Measurements from ENCODE around the gene PCBP3.
A peak's percentile ranks its signal among the peaks of the same experiment; 100 is the strongest.
"Not testable (repeated sequence)": the region's sequence is repeated elsewhere in the genome, so short reads cannot be mapped to it uniquely, and the experiment has no call there.

The PCBP3 gene

GRCh38 chr21:45883090-45883489, 239.6 kb downstream of the PCBP3 start:
- no peak for DNase-seq

DNA sequence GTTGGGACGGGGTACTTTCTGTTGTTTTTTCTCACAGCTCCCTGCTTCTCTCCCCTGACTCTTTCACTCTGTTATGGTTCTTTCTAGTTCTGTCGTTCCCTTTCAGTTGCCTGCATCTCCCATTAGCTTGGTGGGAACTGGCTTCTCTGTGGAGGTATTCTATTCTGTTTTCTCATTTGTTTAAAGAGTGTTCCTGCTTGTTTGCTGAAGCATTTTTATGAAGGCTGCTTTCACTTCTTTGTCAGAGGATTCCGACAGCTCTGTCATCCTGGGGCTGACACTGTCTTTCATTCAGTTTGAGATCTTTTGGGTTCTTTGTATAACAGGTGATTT, 242.0 kb downstream of the PCBP3 start:
- DNase-seq: no peak

- peak; percentile 48 for DNase-seq
Observed at GRCh38 chr21:45885930-45886601, 242.5 kb downstream of the PCBP3 start.

DNA sequence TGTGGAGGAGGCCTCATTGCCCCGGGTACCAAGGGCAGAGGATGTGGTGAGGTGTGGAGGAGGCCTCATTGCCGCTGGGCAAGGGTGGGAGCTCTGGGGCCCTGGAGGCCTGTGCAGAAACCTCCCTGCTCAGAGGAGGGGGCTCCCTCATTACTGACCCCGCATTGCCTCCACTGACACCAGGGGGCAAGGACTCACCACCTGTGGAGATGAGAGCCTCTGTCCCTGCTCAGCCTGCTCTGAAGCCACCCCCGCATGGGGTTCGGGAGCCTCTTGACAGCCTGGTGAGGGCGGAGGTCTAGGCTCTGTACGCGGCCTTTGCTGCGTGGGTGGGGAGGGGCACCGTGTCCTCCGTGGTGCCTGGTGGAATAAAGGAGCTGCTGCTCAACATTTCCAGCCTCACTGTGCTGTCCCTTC, 243.1 kb downstream of the PCBP3 start:
- DNase-seq: no peak

DNA sequence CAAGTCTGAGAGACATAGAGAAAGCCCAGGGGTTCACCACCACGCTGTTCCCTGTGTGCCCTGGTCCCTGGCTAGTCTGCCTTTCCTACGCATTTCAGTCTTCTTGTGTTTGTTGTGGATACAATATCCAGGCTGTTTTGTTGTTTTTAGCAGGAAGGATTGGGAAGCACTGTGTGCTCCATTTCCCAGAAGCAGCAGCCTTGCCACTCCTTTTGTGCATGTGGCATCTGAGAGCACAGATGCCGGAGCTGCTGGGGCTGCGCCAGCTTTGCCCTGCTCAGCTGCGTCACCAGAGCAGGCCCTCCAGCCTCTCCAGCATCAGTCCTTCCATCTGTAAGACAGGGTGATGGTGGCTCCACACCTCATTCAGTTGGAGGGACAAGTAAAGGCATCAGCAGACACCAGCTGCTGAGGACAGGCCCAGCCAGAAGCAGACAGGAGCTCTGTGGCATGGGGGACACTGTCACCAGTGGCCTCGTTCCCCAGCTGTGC, 243.6 kb downstream of the PCBP3 start:
- no peak for DNase-seq

DNA sequence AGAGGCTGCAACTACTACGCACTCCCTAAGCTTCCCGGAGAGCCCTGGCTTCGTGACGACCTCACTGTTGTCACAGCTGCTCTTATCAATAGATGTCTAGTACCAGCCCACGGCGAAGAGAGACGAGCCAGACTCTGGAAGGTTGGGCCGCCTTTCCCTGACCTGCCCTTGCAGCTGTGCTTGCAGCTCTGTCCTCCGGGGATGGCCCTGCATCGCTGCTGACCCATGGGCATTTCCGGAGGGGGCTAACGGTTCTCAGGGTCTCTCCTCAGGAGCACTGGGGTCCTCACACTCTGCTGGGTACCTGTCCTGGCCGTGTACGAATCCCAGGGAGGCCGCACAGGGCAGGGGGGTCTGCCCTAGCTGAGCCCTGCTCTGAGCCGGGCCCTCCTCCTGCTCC, 244.3 kb downstream of the PCBP3 start:
- DNase-seq: no peak

- no peak for DNase-seq
Observed at GRCh38 chr21:45888386-45889009, 245.0 kb downstream of the PCBP3 start.

DNA sequence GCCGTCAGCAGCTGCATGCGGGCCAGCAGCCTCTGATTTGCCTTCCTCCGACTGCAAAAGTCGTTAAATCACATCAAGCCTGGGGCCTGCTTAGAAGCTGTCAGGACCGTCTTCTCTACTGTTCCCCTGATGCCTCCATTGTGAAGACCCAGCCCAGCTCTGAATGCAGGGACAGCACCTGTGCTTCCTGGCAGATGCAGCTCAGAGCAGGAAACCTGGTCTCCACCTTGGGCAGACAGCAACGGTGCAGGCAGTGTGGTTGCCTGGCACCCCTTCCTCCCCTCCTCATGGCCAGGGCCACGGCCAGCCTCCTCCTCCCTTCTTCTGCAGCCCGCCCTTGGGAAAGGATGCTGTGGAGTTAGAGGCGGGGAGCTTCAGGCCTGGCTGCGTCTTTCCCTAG, 245.7 kb downstream of the PCBP3 start:
- no peak for DNase-seq

- no peak for DNase-seq
Observed at GRCh38 chr21:45889961-45890360, 246.4 kb downstream of the PCBP3 start.

DNA sequence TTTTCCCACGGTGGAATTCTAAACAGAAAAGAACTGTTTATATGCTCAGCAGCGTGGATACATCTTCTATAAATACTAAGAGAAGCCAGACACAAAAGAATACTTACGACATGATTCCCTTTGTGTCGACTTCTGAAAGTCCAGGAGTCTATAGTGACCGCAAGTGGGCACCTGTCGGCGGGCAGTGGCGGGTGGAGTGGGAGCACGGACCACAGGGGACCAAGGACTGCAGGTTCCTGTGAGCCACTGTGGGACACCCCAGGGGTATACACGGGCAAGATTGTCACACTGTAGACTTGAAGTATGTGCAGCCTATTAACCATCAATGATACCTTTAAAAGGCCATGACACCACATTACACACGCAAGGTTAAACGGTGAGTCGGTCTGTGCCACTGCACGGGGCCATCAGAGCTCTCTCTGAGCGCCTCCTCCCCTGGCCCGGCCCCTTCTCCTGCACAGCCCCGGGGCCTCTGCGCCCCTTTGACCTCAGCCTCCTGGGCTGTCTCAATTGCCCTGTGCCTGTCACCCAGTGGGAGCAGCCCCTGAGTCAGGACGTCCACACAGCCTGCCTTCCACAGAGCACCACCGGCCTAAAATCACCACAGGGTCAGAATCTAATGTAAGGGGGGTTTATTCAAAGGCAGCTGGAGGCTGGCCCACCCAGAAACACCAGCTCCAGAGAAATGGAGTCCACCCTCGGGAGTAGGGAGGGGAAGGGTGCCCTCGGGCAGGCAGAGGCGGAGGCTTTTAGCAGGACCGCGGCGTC, 248.0 kb downstream of the PCBP3 start:
- no peak for DNase-seq

GRCh38 chr21:45892156-45892915, 248.8 kb downstream of the PCBP3 start:
- peak; percentile 14 for DNase-seq

DNA sequence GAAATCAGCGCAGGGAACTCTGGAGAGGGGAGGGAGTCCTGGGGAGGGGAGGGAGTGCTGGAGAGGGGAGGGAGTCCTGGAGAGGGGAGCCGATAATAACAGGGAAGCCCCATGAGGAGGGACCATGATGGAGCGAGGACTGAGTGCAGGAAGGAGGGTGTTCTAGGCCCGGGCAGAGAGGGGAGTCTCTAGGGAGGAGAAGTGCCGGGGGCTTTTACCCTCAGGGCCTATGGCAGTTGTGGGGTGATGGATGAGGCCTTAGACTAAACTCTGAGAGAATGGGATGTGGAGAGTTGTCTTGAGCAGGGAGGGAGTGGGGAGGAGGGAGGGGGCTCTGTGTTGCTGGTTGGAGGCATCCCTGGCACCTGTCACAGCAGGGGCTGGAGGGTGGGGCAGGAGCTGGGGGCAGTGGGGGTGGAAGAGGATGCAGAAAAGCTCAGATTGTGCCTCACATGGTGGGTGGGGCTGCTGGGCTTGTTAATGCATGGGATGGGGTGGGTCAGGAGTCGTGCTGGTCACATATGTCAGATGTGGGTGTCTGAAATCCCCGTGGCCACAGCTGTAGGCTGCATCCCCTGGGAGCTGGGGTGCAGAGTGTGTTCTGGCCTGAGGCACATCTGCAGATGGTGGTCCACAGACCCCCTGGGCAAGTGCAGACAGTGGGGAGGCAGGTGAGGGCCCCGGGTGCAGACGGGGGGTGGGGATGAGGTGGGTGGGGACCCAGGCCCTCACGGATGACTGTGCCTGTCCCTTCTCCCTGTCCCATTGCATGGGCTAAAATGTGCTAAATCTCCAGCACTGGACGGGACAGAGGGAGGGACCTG, 249.6 kb downstream of the PCBP3 start:
- no peak for DNase-seq

GRCh38 chr21:45893740-45894449, 250.4 kb downstream of the PCBP3 start:
- no peak for DNase-seq

DNA sequence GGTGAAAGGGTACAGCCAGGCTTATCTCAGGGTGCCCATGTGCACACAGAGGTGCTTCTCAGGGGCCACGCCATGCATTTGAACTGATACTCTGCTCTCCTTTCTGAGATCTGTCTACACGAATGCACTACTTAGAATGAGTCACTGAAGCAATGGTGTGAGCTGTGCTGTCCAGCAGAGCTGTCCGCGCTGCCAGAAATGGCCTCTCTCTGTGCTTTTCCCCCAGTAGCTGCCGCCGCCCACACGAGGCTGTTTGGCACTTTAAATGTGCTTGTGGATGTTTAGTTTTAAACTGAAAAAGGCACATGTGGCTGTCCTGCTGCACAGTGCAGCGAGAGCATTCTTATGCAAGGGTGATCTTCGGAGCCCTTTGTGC, 250.9 kb downstream of the PCBP3 start:
- DNase-seq: no peak

DNA sequence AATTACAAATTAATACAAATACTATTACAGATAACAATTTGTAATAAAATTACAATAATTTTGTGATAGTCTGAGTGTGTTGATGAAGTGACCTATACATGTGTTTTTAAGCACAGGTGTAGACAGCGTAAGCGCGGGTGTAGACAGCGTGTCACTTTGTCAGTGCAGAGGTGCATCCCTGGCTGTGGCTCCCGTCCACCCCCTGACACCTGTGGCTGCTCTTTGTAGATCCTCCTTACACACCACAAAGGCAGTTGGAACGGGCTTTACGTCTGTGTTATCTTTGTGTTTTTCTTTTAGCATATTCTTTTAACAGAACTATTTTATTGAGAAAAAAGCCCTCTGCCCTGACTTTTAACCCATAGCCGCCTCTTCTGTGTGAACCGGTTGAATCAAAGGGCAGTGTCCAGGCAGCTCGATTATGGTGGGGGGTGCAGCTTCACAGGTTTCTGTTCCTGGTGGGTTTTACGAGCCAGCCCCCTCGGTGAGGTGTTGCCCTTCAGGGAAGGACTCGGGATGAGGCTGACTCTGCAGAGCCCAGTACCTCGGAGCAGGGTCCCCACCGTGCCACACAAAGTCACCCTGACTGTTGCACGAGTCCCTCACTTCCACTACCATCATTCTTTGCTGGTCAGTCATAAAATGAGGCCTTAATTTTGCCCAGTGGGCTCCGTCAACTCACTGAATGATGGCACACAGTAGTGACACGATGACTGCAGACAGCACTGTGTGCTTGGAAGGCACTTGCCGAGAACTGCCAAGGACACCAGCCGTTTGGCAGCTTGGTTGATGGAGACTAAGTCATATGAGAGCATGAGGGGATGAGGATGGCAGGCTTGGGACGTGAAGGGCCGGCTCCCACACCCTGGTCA, 251.6 kb downstream of the PCBP3 start:
- no peak for DNase-seq

DNA sequence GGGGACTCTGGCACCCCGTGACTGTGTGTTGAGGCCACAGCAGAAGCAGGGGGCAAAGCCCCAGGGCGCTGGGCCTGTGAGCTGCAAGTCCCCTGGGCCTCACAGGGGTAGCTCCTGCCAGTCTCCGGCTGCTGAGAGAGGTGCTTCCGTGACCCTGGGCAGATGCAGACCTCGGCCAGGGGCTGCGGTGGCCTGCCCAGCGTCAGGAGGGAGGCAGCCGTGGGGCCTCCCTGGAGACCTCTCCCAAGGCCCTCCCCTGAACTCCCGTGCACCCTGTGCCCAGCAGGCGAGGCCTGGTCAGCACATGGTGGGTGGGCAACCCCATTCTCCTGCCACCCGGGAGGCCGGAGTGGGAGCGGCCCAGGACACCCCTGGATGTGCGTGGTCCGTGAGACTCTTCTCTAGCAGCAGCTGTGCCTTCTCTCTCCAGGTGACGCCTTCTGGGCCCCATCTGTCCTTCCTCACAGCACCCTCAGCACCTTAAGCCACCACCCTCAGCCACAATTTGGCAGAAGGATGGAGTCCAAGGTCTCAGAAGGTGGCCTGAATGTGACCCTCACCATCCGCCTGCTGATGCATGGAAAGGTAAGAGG, 252.3 kb downstream of the PCBP3 start:
- no peak for DNase-seq

DNA sequence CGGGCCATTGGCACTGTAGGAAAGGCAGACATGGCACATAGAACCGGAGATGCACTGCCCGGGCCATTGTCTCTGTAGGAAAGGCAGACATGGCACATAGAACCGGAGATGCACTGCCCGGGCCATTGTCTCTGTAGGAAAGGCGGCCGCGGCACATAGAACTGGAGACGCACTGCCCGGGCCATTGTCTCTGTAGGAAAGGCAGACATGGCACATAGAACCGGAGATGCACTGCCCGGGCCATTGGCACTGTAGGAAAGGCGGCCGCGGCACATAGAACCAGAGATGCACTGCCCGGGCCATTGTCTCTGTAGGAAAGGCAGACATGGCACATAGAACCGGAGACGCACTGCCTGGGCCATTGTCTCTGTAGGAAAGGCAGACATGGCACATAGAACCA, 252.9 kb downstream of the PCBP3 start:
- DNase-seq: not testable (repeated sequence)

- DNase-seq: no peak
Observed at GRCh38 chr21:45897191-45898027, 253.9 kb downstream of the PCBP3 start.

- DNase-seq: no peak
Observed at GRCh38 chr21:45898028-45898350, 254.5 kb downstream of the PCBP3 start.

DNA sequence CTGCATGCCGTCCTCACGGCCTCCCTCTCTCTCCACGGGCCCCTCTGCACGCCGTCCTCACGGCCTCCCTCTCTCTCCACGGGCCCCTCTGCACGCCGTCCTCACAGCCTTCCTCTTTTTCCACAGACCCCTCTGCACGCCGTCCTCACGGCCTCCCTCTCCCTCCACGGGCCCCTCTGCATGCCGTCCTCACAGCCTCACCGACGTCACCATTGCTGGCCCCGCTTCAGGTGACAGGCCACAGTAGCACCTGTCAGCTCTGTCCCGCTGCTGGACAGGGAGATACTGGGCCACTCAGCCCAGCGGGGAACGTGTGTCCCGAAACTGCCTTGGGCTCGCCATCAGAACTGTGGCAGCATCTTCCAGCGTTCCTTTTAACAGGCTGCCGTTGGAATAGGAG, 255.3 kb downstream of the PCBP3 start:
- DNase-seq: no peak

Data from CD4-positive, alpha-beta T cell treated with Interleukin-4 for 4 hours (primary cell).